ENCODE measurements around the gene SLC29A3. TPM values are rescaled to one million over a fixed set of nuclear protein-coding genes. Genes with fewer than 3 reads are reported as not detected.

SLC29A3 gene
- total and polyA plus RNA-seq, 2 donors, result 2.5 to 5.6 TPM

GRCh38 chr10:71289421-71290130 is 29.5 kb upstream of the SLC29A3 start:
- 59% methylated on average over 12 of the region's 12 CpGs for WGBS
- Histone ChIP-seq H3K4me3 (ENCODE audit: low read length in 2 of 2) (no peak overlapping the region), H3K27me3 (ENCODE audit: control insufficient read depth in 2 of 2, insufficient read depth in 1 of 2, low read length in 1 of 2) (no peaks in the 10 kb centered on the region), H3K36me3 (ENCODE audit: control insufficient read depth in 2 of 2, insufficient read depth in 2 of 2, low read length in 1 of 2) (peaks cover 0 to 8% of the 10 kb centered on the region in 2 donors), H3K9me3 (ENCODE audit: control insufficient read depth in 2 of 2, insufficient read depth in 1 of 2, low read length in 1 of 2) (no peaks in the 10 kb centered on the region), H3K4me1 (ENCODE audit: control insufficient read depth in 2 of 2, insufficient read depth in 2 of 2, low read length in 2 of 2) (no peaks in the 10 kb centered on the region), H3K27ac (ENCODE audit: low read depth in 1 of 2, low read length in 1 of 2) (no peak overlapping the region)
- no peak for DNase-seq (ENCODE audit: low read depth in 6 of 9, low spot score in 9 of 9)

- 98% methylated on average over 3 of the region's 3 CpGs for WGBS
- DNase-seq (ENCODE audit: low read depth in 6 of 9, low spot score in 9 of 9), result no peak
- Histone ChIP-seq H3K36me3 (ENCODE audit: control insufficient read depth in 2 of 2, insufficient read depth in 2 of 2, low read length in 1 of 2) (peaks cover 0 to 8% of the 10 kb centered on the region in 2 donors), H3K9me3 (ENCODE audit: control insufficient read depth in 2 of 2, insufficient read depth in 1 of 2, low read length in 1 of 2) (no peaks in the 10 kb centered on the region), H3K4me1 (ENCODE audit: control insufficient read depth in 2 of 2, insufficient read depth in 2 of 2, low read length in 2 of 2) (no peaks in the 10 kb centered on the region), H3K27ac (ENCODE audit: low read depth in 1 of 2, low read length in 1 of 2) (no peak overlapping the region), H3K4me3 (ENCODE audit: low read length in 2 of 2) (no peak overlapping the region), H3K27me3 (ENCODE audit: control insufficient read depth in 2 of 2, insufficient read depth in 1 of 2, low read length in 1 of 2) (no peaks in the 10 kb centered on the region)
Measured at GRCh38 chr10:71290331-71290730, 28.7 kb upstream of the SLC29A3 start.

- Histone ChIP-seq H3K27me3 (ENCODE audit: control insufficient read depth in 2 of 2, insufficient read depth in 1 of 2, low read length in 1 of 2) (no peaks in the 10 kb centered on the region), H3K27ac (ENCODE audit: low read depth in 1 of 2, low read length in 1 of 2) (no peak overlapping the region), H3K9me3 (ENCODE audit: control insufficient read depth in 2 of 2, insufficient read depth in 1 of 2, low read length in 1 of 2) (no peaks in the 10 kb centered on the region), H3K4me1 (ENCODE audit: control insufficient read depth in 2 of 2, insufficient read depth in 2 of 2, low read length in 2 of 2) (no peaks in the 10 kb centered on the region), H3K36me3 (ENCODE audit: control insufficient read depth in 2 of 2, insufficient read depth in 2 of 2, low read length in 1 of 2) (peaks cover 0 to 8% of the 10 kb centered on the region in 2 donors), H3K4me3 (ENCODE audit: low read length in 2 of 2) (no peak overlapping the region)
- 96% methylated on average over 26 of the region's 26 CpGs for WGBS
- no peak for DNase-seq (ENCODE audit: low read depth in 6 of 9, low spot score in 9 of 9)
Measured at GRCh38 chr10:71290806-71291527, 28.1 kb upstream of the SLC29A3 start.

- H3K4me3 ChIP-seq (ENCODE audit: low read length in 2 of 2), result no peak overlapping the region
- DNase-seq (ENCODE audit: low read depth in 6 of 9, low spot score in 9 of 9), result no peak
- H3K27ac ChIP-seq (ENCODE audit: low read depth in 1 of 2, low read length in 1 of 2), result no peak overlapping the region
- H3K27me3 ChIP-seq (ENCODE audit: control insufficient read depth in 2 of 2, insufficient read depth in 1 of 2, low read length in 1 of 2), result no peaks in the 10 kb centered on the region
- peaks cover 0 to 8% of the 10 kb centered on the region in 2 donors for H3K36me3 ChIP-seq (ENCODE audit: control insufficient read depth in 2 of 2, insufficient read depth in 2 of 2, low read length in 1 of 2)
- H3K4me1 ChIP-seq (ENCODE audit: control insufficient read depth in 2 of 2, insufficient read depth in 2 of 2, low read length in 2 of 2), result no peaks in the 10 kb centered on the region
- H3K9me3 ChIP-seq (ENCODE audit: control insufficient read depth in 2 of 2, insufficient read depth in 1 of 2, low read length in 1 of 2), result no peaks in the 10 kb centered on the region
- 92% methylated on average over 13 of the region's 13 CpGs for WGBS
Measured at GRCh38 chr10:71291528-71291900, 27.5 kb upstream of the SLC29A3 start.

GRCh38 chr10:71292624-71293445 is 26.2 kb upstream of the SLC29A3 start:
- no peak for DNase-seq (ENCODE audit: low read depth in 6 of 9, low spot score in 9 of 9)
- peaks cover 2 to 11% of the 10 kb centered on the region in 2 donors for H3K36me3 ChIP-seq (ENCODE audit: control insufficient read depth in 2 of 2, insufficient read depth in 2 of 2, low read length in 1 of 2)
- H3K4me1 ChIP-seq (ENCODE audit: control insufficient read depth in 2 of 2, insufficient read depth in 2 of 2, low read length in 2 of 2), result no peaks in the 10 kb centered on the region
- 95% methylated on average over 10 of the region's 10 CpGs for WGBS
- H3K9me3 ChIP-seq (ENCODE audit: control insufficient read depth in 2 of 2, insufficient read depth in 1 of 2, low read length in 1 of 2), result no peaks in the 10 kb centered on the region
- no peaks in the 10 kb centered on the region for H3K27me3 ChIP-seq (ENCODE audit: control insufficient read depth in 2 of 2, insufficient read depth in 1 of 2, low read length in 1 of 2)
- H3K27ac ChIP-seq (ENCODE audit: low read depth in 1 of 2, low read length in 1 of 2), result no peak overlapping the region
- H3K4me3 ChIP-seq (ENCODE audit: low read length in 2 of 2), result no peak overlapping the region

GRCh38 chr10:71293446-71294084 is 25.5 kb upstream of the SLC29A3 start:
- WGBS, result 94% methylated on average over 19 of the region's 19 CpGs
- H3K27ac ChIP-seq (ENCODE audit: low read depth in 1 of 2, low read length in 1 of 2), result peak overlapping the region in 1 of 2 donors; percentile 75
- H3K27me3 ChIP-seq (ENCODE audit: control insufficient read depth in 2 of 2, insufficient read depth in 1 of 2, low read length in 1 of 2), result no peaks in the 10 kb centered on the region
- no peak for DNase-seq (ENCODE audit: low read depth in 6 of 9, low spot score in 9 of 9)
- no peak overlapping the region for H3K4me3 ChIP-seq (ENCODE audit: low read length in 2 of 2)
- peaks cover 3 to 11% of the 10 kb centered on the region in 2 donors for H3K36me3 ChIP-seq (ENCODE audit: control insufficient read depth in 2 of 2, insufficient read depth in 2 of 2, low read length in 1 of 2)
- H3K4me1 ChIP-seq (ENCODE audit: control insufficient read depth in 2 of 2, insufficient read depth in 2 of 2, low read length in 2 of 2), result no peaks in the 10 kb centered on the region
- no peaks in the 10 kb centered on the region for H3K9me3 ChIP-seq (ENCODE audit: control insufficient read depth in 2 of 2, insufficient read depth in 1 of 2, low read length in 1 of 2)

- Histone ChIP-seq H3K4me3 (ENCODE audit: low read length in 2 of 2) (no peak overlapping the region), H3K36me3 (ENCODE audit: control insufficient read depth in 2 of 2, insufficient read depth in 2 of 2, low read length in 1 of 2) (peaks cover 5 to 9% of the 10 kb centered on the region in 2 donors), H3K4me1 (ENCODE audit: control insufficient read depth in 2 of 2, insufficient read depth in 2 of 2, low read length in 2 of 2) (peaks cover 0 to 4% of the 10 kb centered on the region in 2 donors), H3K27me3 (ENCODE audit: control insufficient read depth in 2 of 2, insufficient read depth in 1 of 2, low read length in 1 of 2) (no peaks in the 10 kb centered on the region), H3K27ac (ENCODE audit: low read depth in 1 of 2, low read length in 1 of 2) (peak overlapping the region in 1 of 2 donors; percentile 75), H3K9me3 (ENCODE audit: control insufficient read depth in 2 of 2, insufficient read depth in 1 of 2, low read length in 1 of 2) (no peaks in the 10 kb centered on the region)
- no peak for DNase-seq (ENCODE audit: low read depth in 6 of 9, low spot score in 9 of 9)
- 93% methylated on average over 6 of the region's 6 CpGs for WGBS
Measured at GRCh38 chr10:71294091-71294561, 24.9 kb upstream of the SLC29A3 start.

GRCh38 chr10:71294856-71295255 is 24.2 kb upstream of the SLC29A3 start:
- WGBS, result 92% methylated on average over 4 of the region's 4 CpGs
- Histone ChIP-seq H3K36me3 (ENCODE audit: control insufficient read depth in 2 of 2, insufficient read depth in 2 of 2, low read length in 1 of 2) (peaks cover 5 to 7% of the 10 kb centered on the region in 2 donors), H3K4me3 (ENCODE audit: low read length in 2 of 2) (no peak overlapping the region), H3K9me3 (ENCODE audit: control insufficient read depth in 2 of 2, insufficient read depth in 1 of 2, low read length in 1 of 2) (no peaks in the 10 kb centered on the region), H3K4me1 (ENCODE audit: control insufficient read depth in 2 of 2, insufficient read depth in 2 of 2, low read length in 2 of 2) (peaks cover 0 to 6% of the 10 kb centered on the region in 2 donors), H3K27me3 (ENCODE audit: control insufficient read depth in 2 of 2, insufficient read depth in 1 of 2, low read length in 1 of 2) (no peaks in the 10 kb centered on the region), H3K27ac (ENCODE audit: low read depth in 1 of 2, low read length in 1 of 2) (no peak overlapping the region)
- DNase-seq (ENCODE audit: low read depth in 6 of 9, low spot score in 9 of 9), result no peak
